ENCODE results near the gene ERGIC3.
"Not testable (repeated sequence)": the region's sequence is repeated elsewhere in the genome, so short reads cannot be mapped to it uniquely, and the experiment has no call there.

Gene ERGIC3

GRCh38 chr20:35541783-35542662 lies at the start of gene ERGIC3:
ERGIC3 (plus strand) TSS chr20:35542078; CDS start chr20:35542098, 20 bp downstream.
- FAIRE-seq = peak; percentile 56

GRCh38 chr20:35492352-35492751 lies 49.5 kb upstream of the ERGIC3 start:
- no peak for FAIRE-seq

- FAIRE-seq = no peak
These were observed 45.4 kb upstream of the ERGIC3 start for GRCh38 chr20:35496481-35496880.

- no peak for FAIRE-seq
These were observed 44.6 kb upstream of the ERGIC3 start for GRCh38 chr20:35497320-35497719.

GRCh38 chr20:35497780-35498189 lies 44.1 kb upstream of the ERGIC3 start:
- no peak for FAIRE-seq

GRCh38 chr20:35499271-35499670 lies 42.6 kb upstream of the ERGIC3 start:
- FAIRE-seq = no peak

GRCh38 chr20:35502352-35502751 lies 39.5 kb upstream of the ERGIC3 start:
- FAIRE-seq = no peak

GRCh38 chr20:35503281-35503680 lies 38.6 kb upstream of the ERGIC3 start:
- no peak for FAIRE-seq

GRCh38 chr20:35503841-35504561 lies 37.9 kb upstream of the ERGIC3 start:
- no peak for FAIRE-seq

- FAIRE-seq = no peak
These were observed 37.1 kb upstream of the ERGIC3 start for GRCh38 chr20:35504751-35505150.

GRCh38 chr20:35506179-35506578 lies 35.7 kb upstream of the ERGIC3 start:
- FAIRE-seq = no peak

- FAIRE-seq = no peak
These were observed 34.8 kb upstream of the ERGIC3 start for GRCh38 chr20:35506872-35507638.

GRCh38 chr20:35508493-35509218 lies 33.2 kb upstream of the ERGIC3 start:
- no peak for FAIRE-seq

- FAIRE-seq = no peak
These were observed 30.7 kb upstream of the ERGIC3 start for GRCh38 chr20:35510951-35511735.

- FAIRE-seq = peak; percentile 74
These were observed 30.0 kb upstream of the ERGIC3 start for GRCh38 chr20:35511814-35512420.

GRCh38 chr20:35514371-35514932 lies 27.4 kb upstream of the ERGIC3 start:
- FAIRE-seq = no peak

GRCh38 chr20:35515341-35515740 lies 26.5 kb upstream of the ERGIC3 start:
- no peak for FAIRE-seq

- no peak for FAIRE-seq
These were observed 25.8 kb upstream of the ERGIC3 start for GRCh38 chr20:35515949-35516645.

- no peak for FAIRE-seq
These were observed 24.8 kb upstream of the ERGIC3 start for GRCh38 chr20:35517125-35517524.

- FAIRE-seq = not testable (repeated sequence)
These were observed 24.1 kb upstream of the ERGIC3 start for GRCh38 chr20:35517767-35518166.

All from TTC549 (cell line).